Stomach smooth muscle (tissue), 2 donors: ENCODE data around the gene SLC27A6.

ENCODE experiments used
- H3K27ac ChIP-seq: one replicate; pipeline ENCODE4 v1.7.0; 2013; ENCODE audit warnings: mild to moderate bottlenecking, low read length, inconsistent platforms
- H3K27me3 ChIP-seq, 2 donors: one replicate each; pipeline ENCODE4 v1.7.0; 2013; ENCODE audit warnings: low read length in 2 of 2; ENCODE audit not compliant: insufficient read depth in 2 of 2, control insufficient read depth in 1 of 2
- H3K36me3 ChIP-seq, 2 donors: one replicate each; pipeline ENCODE4 v1.7.0; 2013; ENCODE audit warnings: low read length in 2 of 2; ENCODE audit not compliant: control insufficient read depth in 2 of 2, insufficient read depth in 2 of 2
- H3K4me1 ChIP-seq: one replicate; pipeline ENCODE4 v1.7.0; 2013; ENCODE audit warnings: low read length; ENCODE audit not compliant: control insufficient read depth, insufficient read depth
- H3K4me3 ChIP-seq, 2 donors: one replicate each; pipeline ENCODE4 v1.7.0; 2013; ENCODE audit warnings: low read length in 2 of 2
- H3K9ac ChIP-seq, 2 donors: one replicate each; pipeline ENCODE4 v1.7.0; 2013; ENCODE audit warnings: low read length in 2 of 2, mild to moderate bottlenecking in 1 of 2
- H3K9me3 ChIP-seq, 2 donors: one replicate each; pipeline ENCODE4 v1.7.0; 2013; ENCODE audit warnings: low read length in 2 of 2; ENCODE audit not compliant: control insufficient read depth in 2 of 2
- donor health status: healthy.
- donor health status: Pancreatic carcinoma.

The SLC27A6 gene

GRCh38 chr5:128956164-128956563, 9.1 kb upstream of the SLC27A6 start:
- Histone ChIP-seq H3K9me3 (no peaks in the 10 kb centered on the region), H3K4me1 (no peaks in the 10 kb centered on the region), H3K4me3 (no peak overlapping the region), H3K9ac (no peak overlapping the region), H3K27me3 (no peaks in the 10 kb centered on the region), H3K36me3 (no peaks in the 10 kb centered on the region), H3K27ac (no peak overlapping the region)

GRCh38 chr5:128962211-128962610, 3.1 kb upstream of the SLC27A6 start:
- Histone ChIP-seq H3K9me3 (no peaks in the 10 kb centered on the region), H3K27ac (no peak overlapping the region), H3K27me3 (peaks cover 0 to 13% of the 10 kb centered on the region in 2 donors), H3K4me1 (no peaks in the 10 kb centered on the region), H3K9ac (no peak overlapping the region), H3K4me3 (no peak overlapping the region), H3K36me3 (no peaks in the 10 kb centered on the region)

- H3K36me3 ChIP-seq: no peaks in the 10 kb centered on the region
- no peaks in the 10 kb centered on the region for H3K4me1 ChIP-seq
- H3K9me3 ChIP-seq: no peaks in the 10 kb centered on the region
- no peak overlapping the region for H3K9ac ChIP-seq
- peaks cover 0 to 13% of the 10 kb centered on the region in 2 donors for H3K27me3 ChIP-seq
- H3K4me3 ChIP-seq: peak overlapping the region; percentile 22 to 63
- H3K27ac ChIP-seq: no peak overlapping the region
Measured at GRCh38 chr5:128965638-128966302, 482 bp downstream of the SLC27A6 start.

GRCh38 chr5:128966375-128966774, 1.1 kb downstream of the SLC27A6 start:
- H3K27ac ChIP-seq: no peak overlapping the region
- peaks cover 0 to 13% of the 10 kb centered on the region in 2 donors for H3K27me3 ChIP-seq
- H3K9ac ChIP-seq: no peak overlapping the region
- peak overlapping the region in 1 of 2 donors; percentile 63 for H3K4me3 ChIP-seq
- no peaks in the 10 kb centered on the region for H3K4me1 ChIP-seq
- no peaks in the 10 kb centered on the region for H3K9me3 ChIP-seq
- no peaks in the 10 kb centered on the region for H3K36me3 ChIP-seq

- no peak overlapping the region for H3K27ac ChIP-seq
- H3K9me3 ChIP-seq: no peaks in the 10 kb centered on the region
- peaks cover 0 to 13% of the 10 kb centered on the region in 2 donors for H3K27me3 ChIP-seq
- no peaks in the 10 kb centered on the region for H3K4me1 ChIP-seq
- no peak overlapping the region for H3K9ac ChIP-seq
- H3K36me3 ChIP-seq: no peaks in the 10 kb centered on the region
- no peak overlapping the region for H3K4me3 ChIP-seq
Measured at GRCh38 chr5:128966846-128967245, 1.6 kb downstream of the SLC27A6 start.

GRCh38 chr5:128973244-128973643, 8.0 kb downstream of the SLC27A6 start:
- Histone ChIP-seq H3K9me3 (no peaks in the 10 kb centered on the region), H3K4me1 (no peaks in the 10 kb centered on the region), H3K36me3 (no peaks in the 10 kb centered on the region), H3K9ac (no peak overlapping the region), H3K27ac (no peak overlapping the region), H3K4me3 (no peak overlapping the region), H3K27me3 (no peaks in the 10 kb centered on the region)

- no peak overlapping the region for H3K27ac ChIP-seq
- no peaks in the 10 kb centered on the region for H3K9me3 ChIP-seq
- H3K36me3 ChIP-seq: no peaks in the 10 kb centered on the region
- H3K27me3 ChIP-seq: no peaks in the 10 kb centered on the region
- H3K4me1 ChIP-seq: no peaks in the 10 kb centered on the region
- H3K9ac ChIP-seq: no peak overlapping the region
- no peak overlapping the region for H3K4me3 ChIP-seq
Measured at GRCh38 chr5:128974567-128974966, 9.3 kb downstream of the SLC27A6 start.

GRCh38 chr5:128979761-128980160, 14.5 kb downstream of the SLC27A6 start:
- Histone ChIP-seq H3K4me1 (no peaks in the 10 kb centered on the region), H3K9me3 (no peaks in the 10 kb centered on the region), H3K36me3 (no peaks in the 10 kb centered on the region), H3K27me3 (no peaks in the 10 kb centered on the region), H3K9ac (no peak overlapping the region), H3K4me3 (no peak overlapping the region), H3K27ac (no peak overlapping the region)

- Histone ChIP-seq H3K36me3 (no peaks in the 10 kb centered on the region), H3K27ac (no peak overlapping the region), H3K4me1 (no peaks in the 10 kb centered on the region), H3K9me3 (no peaks in the 10 kb centered on the region), H3K27me3 (no peaks in the 10 kb centered on the region), H3K4me3 (no peak overlapping the region), H3K9ac (no peak overlapping the region)
Measured at GRCh38 chr5:128980917-128981316, 15.6 kb downstream of the SLC27A6 start.

GRCh38 chr5:128984480-128984879, 19.2 kb downstream of the SLC27A6 start:
- Histone ChIP-seq H3K4me1 (no peaks in the 10 kb centered on the region), H3K36me3 (no peaks in the 10 kb centered on the region), H3K27ac (no peak overlapping the region), H3K9ac (no peak overlapping the region), H3K4me3 (no peak overlapping the region), H3K9me3 (no peaks in the 10 kb centered on the region), H3K27me3 (no peaks in the 10 kb centered on the region)

GRCh38 chr5:128988476-128988875, 23.2 kb downstream of the SLC27A6 start:
- Histone ChIP-seq H3K9ac (no peak overlapping the region), H3K4me3 (no peak overlapping the region), H3K27me3 (no peaks in the 10 kb centered on the region), H3K27ac (no peak overlapping the region), H3K9me3 (no peaks in the 10 kb centered on the region), H3K36me3 (no peaks in the 10 kb centered on the region), H3K4me1 (no peaks in the 10 kb centered on the region)
